ENCODE data around the gene AGBL4.
"Not testable (repeated sequence)": the region's sequence is repeated elsewhere in the genome, so short reads cannot be mapped to it uniquely, and the experiment has no call there.

Gene AGBL4

GRCh38 chr1:48566492-48566891, 1457.3 kb downstream of the AGBL4 start:
- DNase-seq, result no peak

GRCh38 chr1:48563021-48563420, 1460.7 kb downstream of the AGBL4 start:
- DNase-seq, result no peak

- DNase-seq, result no peak
These were observed 1462.3 kb downstream of the AGBL4 start for GRCh38 chr1:48561444-48561843.

GRCh38 chr1:48560577-48560976, 1463.2 kb downstream of the AGBL4 start:
- no peak for DNase-seq

GRCh38 chr1:48560116-48560515, 1463.6 kb downstream of the AGBL4 start:
- no peak for DNase-seq

GRCh38 chr1:48558366-48558765, 1465.4 kb downstream of the AGBL4 start:
- DNase-seq, result no peak

GRCh38 chr1:48556186-48556850, 1467.4 kb downstream of the AGBL4 start:
- DNase-seq, result no peak

GRCh38 chr1:48555271-48555670, 1468.5 kb downstream of the AGBL4 start:
- no peak for DNase-seq

GRCh38 chr1:48552903-48553606, 1470.7 kb downstream of the AGBL4 start:
- no peak for DNase-seq

GRCh38 chr1:48552420-48552819, 1471.3 kb downstream of the AGBL4 start:
- no peak for DNase-seq

GRCh38 chr1:48548985-48549384, 1474.8 kb downstream of the AGBL4 start:
- no peak for DNase-seq

- no peak for DNase-seq
These were observed 1476.1 kb downstream of the AGBL4 start for GRCh38 chr1:48547561-48548220.

GRCh38 chr1:48543854-48544253, 1479.9 kb downstream of the AGBL4 start:
- DNase-seq, result no peak

GRCh38 chr1:48540587-48540986, 1483.2 kb downstream of the AGBL4 start:
- DNase-seq, result no peak

- no peak for DNase-seq
These were observed 1487.3 kb downstream of the AGBL4 start for GRCh38 chr1:48536477-48536876.

GRCh38 chr1:48532976-48533375, 1490.8 kb downstream of the AGBL4 start:
- DNase-seq, result no peak

- peak in 1 of 6 experiments; percentile 2 for DNase-seq
These were observed 1492.9 kb downstream of the AGBL4 start for GRCh38 chr1:48530727-48531351.

- no peak for DNase-seq
These were observed 1496.7 kb downstream of the AGBL4 start for GRCh38 chr1:48527051-48527450.

GRCh38 chr1:48526008-48526710, 1497.6 kb downstream of the AGBL4 start:
- DNase-seq, result no peak

- DNase-seq, result no peak
These were observed 1498.8 kb downstream of the AGBL4 start for GRCh38 chr1:48524892-48525467.

GRCh38 chr1:48523558-48523957, 1500.2 kb downstream of the AGBL4 start:
- DNase-seq, result no peak

- not testable (repeated sequence) for DNase-seq
These were observed 1503.9 kb downstream of the AGBL4 start for GRCh38 chr1:48519896-48520295.

GRCh38 chr1:48506870-48507269, 1516.9 kb downstream of the AGBL4 start:
- no peak for DNase-seq

Measured in stimulated activated naive CD4-positive, alpha-beta T cell (primary cell).